PC-3 (cell line): ENCODE measurements around the gene PRKN. TPM values are rescaled to one million over a fixed set of nuclear protein-coding genes. Genes with fewer than 3 reads are reported as not detected.
A peak's percentile ranks its signal among the peaks of the same experiment; 100 is the strongest.

Experiments used
- ATAC-seq: fragments of 200-7000 bp; cut with Tn5 transposase; 2 replicates; pipeline ENCODE4 v1.9.1; 2020; ENCODE audit warnings: mild to moderate bottlenecking, moderate library complexity
- BruUV-seq: library from RNA; stranded (reverse); fragments of 400-500 nt; replicated peaks from 2 replicates; lab custom pipeline; 2021; lab: Mats Ljungman, UMichigan
- CTCF ChIA-PET: fragments of 300-600 bp; sonication (Branson Sonifier 250); formaldehyde crosslinking; loops from one replicate; lab custom pipeline; 2022; ENCODE audit warnings: antibody characterized with exemption; lab: Charles Lee
- POLR2A ChIA-PET: fragments of 300-600 bp; sonication (Branson Sonifier 250); formaldehyde crosslinking; loops from one replicate; lab custom pipeline; 2022; ENCODE audit warnings: antibody characterized with exemption; ENCODE audit not compliant: unreplicated experiment; lab: Charles Lee
- DNase-seq: peaks from one replicate; pipeline ENCODE4 v3.0.0-alpha.2; 2015
- H2AFZ ChIP-seq: fragments of 300-600 bp; sonication (generic); 2 replicates; pipeline ENCODE4 v1.6.0; 2016; ENCODE audit warnings: antibody characterized with exemption, low read length
- H3F3A ChIP-seq: fragments of 300-600 bp; sonication (generic); one replicate; pipeline ENCODE4 v1.6.0; 2017; ENCODE audit warnings: antibody characterized with exemption, low read length, control low read depth, mild to moderate bottlenecking; ENCODE audit not compliant: unreplicated experiment
- H3K27ac ChIP-seq: fragments of 300-600 bp; sonication (generic); 2 replicates; pipeline ENCODE4 v1.5.1; 2016; ENCODE audit warnings: mild to moderate bottlenecking, low read length
- H3K27me3 ChIP-seq: fragments of 300-600 bp; sonication (generic); 2 replicates; pipeline ENCODE4 v1.6.1; 2016; ENCODE audit warnings: low read length, mixed read lengths
- H3K36me3 ChIP-seq: fragments of 300-600 bp; sonication (generic); 2 replicates; pipeline ENCODE4 v1.6.1; 2016; ENCODE audit warnings: low read depth, mixed run types, low read length, mixed read lengths
- H3K4me1 ChIP-seq: fragments of 300-600 bp; sonication (generic); 2 replicates; pipeline ENCODE4 v1.5.1; 2016; ENCODE audit warnings: low read length; ENCODE audit not compliant: insufficient read depth
- H3K4me2 ChIP-seq: fragments of 300-600 bp; sonication (generic); 2 replicates; pipeline ENCODE4 v1.6.0; 2016; ENCODE audit warnings: low read length
- H3K4me3 ChIP-seq: fragments of 300-600 bp; sonication (generic); 2 replicates; pipeline ENCODE4 v1.5.1; 2016; ENCODE audit warnings: mild to moderate bottlenecking, low read length, mixed read lengths
- H3K79me2 ChIP-seq: fragments of 300-600 bp; sonication (generic); 2 replicates; pipeline ENCODE4 v1.6.1; 2017; ENCODE audit warnings: low read length, mixed read lengths
- H3K9ac ChIP-seq: fragments of 300-600 bp; sonication (generic); 2 replicates; pipeline ENCODE4 v1.6.0; 2016; ENCODE audit warnings: mild to moderate bottlenecking, low read length
- H3K9me2 ChIP-seq: fragments of 300-600 bp; sonication (generic); replicated peaks from 2 replicates; pipeline ENCODE4 v1.6.1; 2016; ENCODE audit warnings: mixed run types, low read length, mixed read lengths
- H3K9me3 ChIP-seq: fragments of 300-600 bp; sonication (generic); 2 replicates; pipeline ENCODE4 v1.6.1; 2016; ENCODE audit warnings: low read length, mixed read lengths
- H4K20me1 ChIP-seq: fragments of 300-600 bp; sonication (generic); 2 replicates; pipeline ENCODE4 v1.6.1; 2016; ENCODE audit warnings: low read length, mixed read lengths
- EZH2 ChIP-seq: fragments of 300-600 bp; sonication (generic); IDR thresholded peaks from one replicate; pipeline ENCODE4 v1.6.1; 2017; ENCODE audit warnings: antibody characterized with exemption, mild to moderate bottlenecking, low read length; ENCODE audit not compliant: unreplicated experiment
- EZH2phosphoT487 ChIP-seq: fragments of 300-600 bp; sonication (generic); IDR thresholded peaks from 2 replicates; pipeline ENCODE4 v1.6.1; 2018; ENCODE audit warnings: mild to moderate bottlenecking, antibody characterized with exemption, low read length, borderline replicate concordance
- intact Hi-C: fragments of 100-400 bp; cut with micrococcal nuclease; formaldehyde crosslinking; loops from 2 replicates; pipeline ENCODE4 v1.9.0; 2023
- total RNA-seq: library from RNA; depleted of rRNA; stranded (reverse); fragments of >200 nt; gene quantifications from 2 replicates; pipeline ENCODE4 v1.2.3, GENCODE V29; 2014
- TF ChIP-seq, protein P1 (sequence below): fragments of 300-600 bp; sonication (generic); conservative IDR thresholded peaks from 2 replicates; pipeline ENCODE4 v1.5.1; 2017; ENCODE audit warnings: antibody characterized with exemption, low read depth, mild to moderate bottlenecking, low read length

PRKN gene
- total RNA-seq, 1 experiment from 2014 or later, result not detected

DNA sequence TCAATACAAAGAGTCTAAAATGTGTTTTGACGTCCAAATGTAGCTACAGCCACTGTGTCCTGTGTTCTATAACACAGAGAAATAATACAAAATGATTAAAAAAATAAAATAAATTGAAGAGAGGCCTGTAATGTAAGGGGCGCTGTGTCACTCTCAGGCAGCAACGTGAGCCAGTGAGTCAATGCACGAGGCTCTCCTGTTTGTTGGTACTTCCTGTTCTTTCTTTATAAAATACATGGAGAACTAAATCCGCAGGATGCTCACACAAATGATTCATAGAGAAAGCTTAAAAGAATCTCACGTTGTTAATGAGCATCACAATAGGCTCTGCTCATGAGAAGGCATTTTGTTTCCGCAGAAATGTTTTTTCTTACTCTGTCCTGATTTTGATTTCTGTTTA lies 818.7 kb downstream of the PRKN start:
- Histone ChIP-seq H3K9ac (no peak overlapping the region), H3K4me3 (no peak overlapping the region), H3K4me2 (no peak overlapping the region), H2AFZ (no peak overlapping the region), H3K79me2 (no peaks in the 10 kb centered on the region), H3K9me2 (no peaks in the 10 kb centered on the region), H3K9me3 (no peaks in the 10 kb centered on the region), H3K27me3 (peaks cover 16% of the 10 kb centered on the region), H3F3A (no peaks in the 10 kb centered on the region), H3K27ac (no peak overlapping the region), H3K4me1 (no peaks in the 10 kb centered on the region), H3K36me3 (no peaks in the 10 kb centered on the region), H4K20me1 (no peaks in the 10 kb centered on the region)
- POLR2A ChIA-PET, result no interaction called here
- ATAC-seq, result no peak
- BruUV-seq, result no TSS peak
- DNase-seq, result peak; percentile 21
- CTCF ChIA-PET, result no interaction called here
- intact Hi-C loops, result no loop called here
- no peak for TF ChIP-seq EZH2
- TF ChIP-seq, protein P1, sequence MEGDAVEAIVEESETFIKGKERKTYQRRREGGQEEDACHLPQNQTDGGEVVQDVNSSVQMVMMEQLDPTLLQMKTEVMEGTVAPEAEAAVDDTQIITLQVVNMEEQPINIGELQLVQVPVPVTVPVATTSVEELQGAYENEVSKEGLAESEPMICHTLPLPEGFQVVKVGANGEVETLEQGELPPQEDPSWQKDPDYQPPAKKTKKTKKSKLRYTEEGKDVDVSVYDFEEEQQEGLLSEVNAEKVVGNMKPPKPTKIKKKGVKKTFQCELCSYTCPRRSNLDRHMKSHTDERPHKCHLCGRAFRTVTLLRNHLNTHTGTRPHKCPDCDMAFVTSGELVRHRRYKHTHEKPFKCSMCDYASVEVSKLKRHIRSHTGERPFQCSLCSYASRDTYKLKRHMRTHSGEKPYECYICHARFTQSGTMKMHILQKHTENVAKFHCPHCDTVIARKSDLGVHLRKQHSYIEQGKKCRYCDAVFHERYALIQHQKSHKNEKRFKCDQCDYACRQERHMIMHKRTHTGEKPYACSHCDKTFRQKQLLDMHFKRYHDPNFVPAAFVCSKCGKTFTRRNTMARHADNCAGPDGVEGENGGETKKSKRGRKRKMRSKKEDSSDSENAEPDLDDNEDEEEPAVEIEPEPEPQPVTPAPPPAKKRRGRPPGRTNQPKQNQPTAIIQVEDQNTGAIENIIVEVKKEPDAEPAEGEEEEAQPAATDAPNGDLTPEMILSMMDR, result no peak
- TF ChIP-seq EZH2phosphoT487, result no peak

DNA sequence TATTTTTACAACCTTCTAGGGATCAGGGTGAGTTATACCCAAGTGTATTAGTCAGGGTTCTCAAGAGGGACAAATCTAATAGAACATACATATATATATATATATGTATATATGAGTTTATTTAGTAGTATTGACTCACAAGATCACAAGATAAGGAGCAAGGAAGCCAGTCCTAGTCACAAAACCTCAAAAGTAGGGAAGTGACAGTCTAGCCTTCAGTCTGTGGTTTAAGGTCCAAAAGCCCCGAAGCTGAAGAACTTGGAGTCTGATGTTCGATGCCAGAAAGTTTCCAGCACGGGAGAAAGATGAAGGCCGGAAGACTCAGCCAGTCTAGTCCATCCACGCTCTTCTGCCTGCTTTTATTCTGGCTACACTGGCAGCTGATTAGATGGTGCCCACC lies 821.0 kb downstream of the PRKN start:
- intact Hi-C loops, result no loop called here
- POLR2A ChIA-PET, result no interaction called here
- CTCF ChIA-PET, result no interaction called here

DNA sequence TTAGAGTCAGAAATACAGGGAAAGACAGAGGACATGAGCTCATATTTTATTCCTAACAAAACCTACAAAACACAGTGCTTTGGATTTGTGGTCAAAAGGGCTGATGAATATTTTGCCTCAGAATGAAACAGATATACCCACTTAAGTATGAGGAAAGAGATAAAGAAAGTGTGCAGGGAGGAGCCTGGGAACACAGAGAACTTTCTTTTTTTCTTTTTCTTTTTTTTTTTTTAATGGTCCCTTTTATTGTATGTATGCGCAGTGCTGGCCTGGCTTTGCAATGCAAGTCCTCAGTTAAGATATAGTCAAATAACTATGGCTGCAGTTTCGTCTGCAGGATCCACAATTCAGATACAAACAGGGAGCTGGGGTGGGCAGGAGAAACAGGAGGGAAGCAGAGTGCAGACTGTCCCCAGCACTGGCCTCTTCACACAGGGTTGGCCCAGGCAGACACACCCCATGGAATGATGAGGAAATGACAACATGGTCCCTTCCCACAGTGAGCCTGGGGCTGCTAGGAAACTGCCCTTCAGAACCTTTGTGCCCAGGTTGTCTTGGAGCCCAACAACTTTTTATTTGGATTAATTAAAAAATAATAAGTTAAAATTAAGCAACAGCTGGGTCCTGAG lies 823.9 kb downstream of the PRKN start:
- CTCF ChIA-PET, result no interaction called here
- Histone ChIP-seq H3K79me2 (no peaks in the 10 kb centered on the region), H3K4me2 (no peak overlapping the region), H3K4me1 (no peaks in the 10 kb centered on the region), H3K27me3 (peaks cover 36% of the 10 kb centered on the region), H3F3A (no peaks in the 10 kb centered on the region), H3K4me3 (no peak overlapping the region), H4K20me1 (no peaks in the 10 kb centered on the region), H3K27ac (no peak overlapping the region), H3K9me3 (no peaks in the 10 kb centered on the region), H2AFZ (no peak overlapping the region), H3K36me3 (no peaks in the 10 kb centered on the region), H3K9me2 (no peaks in the 10 kb centered on the region), H3K9ac (no peak overlapping the region)
- POLR2A ChIA-PET, result no interaction called here
- TF ChIP-seq EZH2phosphoT487 (no peak), EZH2 (no peak)
- TF ChIP-seq, protein P1, result no peak
- BruUV-seq, result no TSS peak
- ATAC-seq (no peak), DNase-seq (no peak)
- intact Hi-C loops, result no loop called here

More for the DNA sequence above, 821.0 kb downstream of the PRKN start:
- Histone ChIP-seq H3K4me1 (no peaks in the 10 kb centered on the region), H3K9me2 (no peaks in the 10 kb centered on the region), H3K9ac (no peak overlapping the region), H3K9me3 (no peaks in the 10 kb centered on the region), H3K4me2 (no peak overlapping the region), H3K4me3 (no peak overlapping the region), H4K20me1 (no peaks in the 10 kb centered on the region), H3K79me2 (no peaks in the 10 kb centered on the region), H3K27ac (no peak overlapping the region), H2AFZ (no peak overlapping the region), H3K27me3 (peaks cover 32% of the 10 kb centered on the region), H3K36me3 (no peaks in the 10 kb centered on the region), H3F3A (no peaks in the 10 kb centered on the region)
- BruUV-seq, result no TSS peak
- TF ChIP-seq, protein P1, result no peak
- TF ChIP-seq EZH2phosphoT487, result no peak
- TF ChIP-seq EZH2, result no peak
- ATAC-seq (no peak), DNase-seq (peak; percentile 12)
